Gastrocnemius medialis (tissue), 4 donors: ENCODE data around the gene CPE. TPM values are rescaled to one million over a fixed set of nuclear protein-coding genes. Genes with fewer than 3 reads are reported as not detected.

Experiments
- ATAC-seq, 2 donors: fragments of 150-250 bp; one replicate each; pipeline ENCODE4 v1.9.1; 2016
- DNase-seq, 2 donors: peaks; one replicate each; pipeline ENCODE4 v3.0.0-alpha.2; 2019
- H3K27ac ChIP-seq, 4 donors: fragments of 200-600 bp; sonication (generic); 1 replicate in 1 of 4; 2 replicates in 3 of 4; pipeline ENCODE4 v1.5.1; 2016 to 2018; ENCODE audit warnings: mild to moderate bottlenecking in 2 of 4, moderate library complexity in 1 of 4
- H3K27me3 ChIP-seq, 3 donors: fragments of 200-600 bp; sonication (generic) in 2 of 3; 1 replicate in 1 of 3; 2 replicates in 2 of 3; pipeline versions ENCODE4 v1.5.1 to v1.6.0; 2016 to 2019; ENCODE audit warnings: mild to moderate bottlenecking in 1 of 3, moderate library complexity in 1 of 3
- H3K36me3 ChIP-seq, 2 donors: fragments of 200-600 bp; sonication (generic) in 1 of 2; one replicate each; pipeline ENCODE4 v1.5.1; 2017 to 2018
- H3K4me1 ChIP-seq, 2 donors: fragments of 200-600 bp; sonication (generic) in 1 of 2; one replicate each; pipeline ENCODE4 v1.5.1; 2016 to 2017; ENCODE audit warnings: mild to moderate bottlenecking in 2 of 2
- H3K4me3 ChIP-seq, 4 donors: fragments of 200-600 bp; sonication (generic) in 3 of 4; 1 replicate in 1 of 4; 2 replicates in 3 of 4; pipeline ENCODE4 v1.5.1; 2016 to 2019; ENCODE audit warnings: mild to moderate bottlenecking in 2 of 4
- H3K9me3 ChIP-seq, 3 donors: fragments of 200-600 bp; sonication (generic) in 2 of 3; 1 replicate in 1 of 3; 2 replicates in 2 of 3; pipeline ENCODE4 v1.5.1; 2016 to 2019
- CTCF ChIP-seq, 5 experiments: fragments of 450-650 bp in 3 of 5; fragments of 200-600 bp in 2 of 5; sonication (generic) in 2 of 5; IDR thresholded peaks in 4 of 5; conservative IDR thresholded peaks in 1 of 5; 1 replicate in 4 of 5; 2 replicates in 1 of 5; pipeline ENCODE4 v1.5.1; 2016 to 2019; ENCODE audit warnings: antibody characterized with exemption in 5 of 5, mild to moderate bottlenecking in 3 of 5, moderate library complexity in 3 of 5
- POLR2A ChIP-seq, 2 donors: fragments of 450-650 bp; IDR thresholded peaks; one replicate each; pipeline ENCODE4 v1.6.1; 2017; ENCODE audit warnings: antibody characterized with exemption in 2 of 2, mild to moderate bottlenecking in 2 of 2, moderate library complexity in 2 of 2
- in situ Hi-C, 4 donors: fragments of 200-750 bp; cut with MboI; loops; one replicate each; pipeline versions ENCODE4 v1.15.0 to v1.8.0; 2017; ENCODE audit warnings: low sequenced_read_pairs in 4 of 4
- intact Hi-C: fragments of 100-400 bp; cut with DNase I; formaldehyde crosslinking; loops from one replicate; pipeline ENCODE4 v1.15.1; 2023; ENCODE audit warnings: low total_unique reads
- total RNA-seq, 4 donors: library from RNA; depleted of rRNA; stranded (reverse); fragments of >200 nt; gene quantifications; one replicate each; pipeline versions ENCODE4 v1.1.0 to v1.2.3, GENCODE V29; 2016

The CPE gene
- total RNA-seq, 4 donors from 2014 or later: 11.8 to 27.6 (median 17.0) TPM

GRCh38 chr4:165410214-165410613, 31.4 kb downstream of the CPE start:
- intact Hi-C loops (no loop called here), in situ Hi-C loops (no loop called here)
- no peak for ATAC-seq

GRCh38 chr4:165415910-165416309, 37.1 kb downstream of the CPE start:
- DNase-seq (no peak), ATAC-seq (no peak)
- H3K36me3 ChIP-seq: no peaks in the 10 kb centered on the region
- no peak overlapping the region for H3K4me3 ChIP-seq
- intact Hi-C loops: no loop called here
- no peaks in the 10 kb centered on the region for H3K4me1 ChIP-seq
- H3K27ac ChIP-seq: no peak overlapping the region
- no peaks in the 10 kb centered on the region for H3K9me3 ChIP-seq
- TF ChIP-seq POLR2A (IDR thresholded peaks at IDR 0.05): no peak
- TF ChIP-seq CTCF (IDR thresholded peaks at IDR 0.05 in 4 of 5, conservative IDR thresholded peaks at IDR 0.05 in 1 of 5): no peak
- in situ Hi-C loops: no loop called here
- no peaks in the 10 kb centered on the region for H3K27me3 ChIP-seq

More at GRCh38 chr4:165410214-165410613, 31.4 kb downstream of the CPE start:
- no peak for DNase-seq
- no peak for TF ChIP-seq CTCF (IDR thresholded peaks at IDR 0.05 in 4 of 5, conservative IDR thresholded peaks at IDR 0.05 in 1 of 5)
- no peak for TF ChIP-seq POLR2A (IDR thresholded peaks at IDR 0.05)
- Histone ChIP-seq H3K27me3 (no peaks in the 10 kb centered on the region), H3K4me3 (no peak overlapping the region), H3K4me1 (no peaks in the 10 kb centered on the region), H3K27ac (no peak overlapping the region), H3K9me3 (no peaks in the 10 kb centered on the region), H3K36me3 (no peaks in the 10 kb centered on the region)

- in situ Hi-C loops: no loop called here
- no peaks in the 10 kb centered on the region for H3K9me3 ChIP-seq
- no peak for ATAC-seq
- intact Hi-C loops: no loop called here
- no peak overlapping the region for H3K4me3 ChIP-seq
- TF ChIP-seq POLR2A (IDR thresholded peaks at IDR 0.05): no peak
- no peak for TF ChIP-seq CTCF (IDR thresholded peaks at IDR 0.05 in 4 of 5, conservative IDR thresholded peaks at IDR 0.05 in 1 of 5)
- no peaks in the 10 kb centered on the region for H3K4me1 ChIP-seq
- H3K27me3 ChIP-seq: no peaks in the 10 kb centered on the region
- peak overlapping the region in 2 of 4 donors; percentile 10 to 17 for H3K27ac ChIP-seq
- DNase-seq: no peak
- H3K36me3 ChIP-seq: no peaks in the 10 kb centered on the region
These were observed 39.3 kb downstream of the CPE start for GRCh38 chr4:165418073-165418472.

- DNase-seq (no peak), ATAC-seq (no peak)
- no peaks in the 10 kb centered on the region for H3K9me3 ChIP-seq
- H3K36me3 ChIP-seq: no peaks in the 10 kb centered on the region
- no peaks in the 10 kb centered on the region for H3K4me1 ChIP-seq
- in situ Hi-C loops (no loop called here), intact Hi-C loops (no loop called here)
- no peak overlapping the region for H3K4me3 ChIP-seq
- H3K27me3 ChIP-seq: no peaks in the 10 kb centered on the region
- H3K27ac ChIP-seq: no peak overlapping the region
- TF ChIP-seq POLR2A (IDR thresholded peaks at IDR 0.05): no peak
These were observed 46.8 kb downstream of the CPE start for GRCh38 chr4:165425629-165426028.

GRCh38 chr4:165426331-165426730, 47.5 kb downstream of the CPE start:
- intact Hi-C loops (no loop called here), in situ Hi-C loops (no loop called here)
- ATAC-seq (no peak), DNase-seq (no peak)
- Histone ChIP-seq H3K4me3 (no peak overlapping the region), H3K27me3 (no peaks in the 10 kb centered on the region), H3K9me3 (no peaks in the 10 kb centered on the region), H3K27ac (no peak overlapping the region), H3K36me3 (no peaks in the 10 kb centered on the region), H3K4me1 (no peaks in the 10 kb centered on the region)
- TF ChIP-seq POLR2A (IDR thresholded peaks at IDR 0.05) (no peak), CTCF (IDR thresholded peaks at IDR 0.05 in 4 of 5, conservative IDR thresholded peaks at IDR 0.05 in 1 of 5) (no peak)
